GM21723 (cell line): ENCODE data around the gene C6orf89.
A peak's percentile ranks its signal among the peaks of the same experiment; 100 is the strongest.

Experiments
- ATAC-seq: cut with Tn5 transposase; IDR thresholded peaks from one replicate; pipeline ENCODE4 v1.9.1; 2021; ENCODE audit warnings: mild to moderate bottlenecking, moderate library complexity; ENCODE audit not compliant: unreplicated experiment

C6orf89 gene, protein sequence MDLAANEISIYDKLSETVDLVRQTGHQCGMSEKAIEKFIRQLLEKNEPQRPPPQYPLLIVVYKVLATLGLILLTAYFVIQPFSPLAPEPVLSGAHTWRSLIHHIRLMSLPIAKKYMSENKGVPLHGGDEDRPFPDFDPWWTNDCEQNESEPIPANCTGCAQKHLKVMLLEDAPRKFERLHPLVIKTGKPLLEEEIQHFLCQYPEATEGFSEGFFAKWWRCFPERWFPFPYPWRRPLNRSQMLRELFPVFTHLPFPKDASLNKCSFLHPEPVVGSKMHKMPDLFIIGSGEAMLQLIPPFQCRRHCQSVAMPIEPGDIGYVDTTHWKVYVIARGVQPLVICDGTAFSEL

GRCh38 chr6:36885461-36886401 lies at the start of gene C6orf89:
Gene C6orf89, plus strand, starts transcription at chr6:36885952. Its CDS starts 13,493 bp downstream, at chr6:36899445.
- peak; percentile 98 for ATAC-seq

GRCh38 chr6:36836111-36837021 lies 49.4 kb upstream of the C6orf89 start:
- ATAC-seq = no peak

- no peak for ATAC-seq
These were observed 48.8 kb upstream of the C6orf89 start for GRCh38 chr6:36837022-36837339.

- no peak for ATAC-seq
These were observed 48.1 kb upstream of the C6orf89 start for GRCh38 chr6:36837686-36838085.

DNA sequence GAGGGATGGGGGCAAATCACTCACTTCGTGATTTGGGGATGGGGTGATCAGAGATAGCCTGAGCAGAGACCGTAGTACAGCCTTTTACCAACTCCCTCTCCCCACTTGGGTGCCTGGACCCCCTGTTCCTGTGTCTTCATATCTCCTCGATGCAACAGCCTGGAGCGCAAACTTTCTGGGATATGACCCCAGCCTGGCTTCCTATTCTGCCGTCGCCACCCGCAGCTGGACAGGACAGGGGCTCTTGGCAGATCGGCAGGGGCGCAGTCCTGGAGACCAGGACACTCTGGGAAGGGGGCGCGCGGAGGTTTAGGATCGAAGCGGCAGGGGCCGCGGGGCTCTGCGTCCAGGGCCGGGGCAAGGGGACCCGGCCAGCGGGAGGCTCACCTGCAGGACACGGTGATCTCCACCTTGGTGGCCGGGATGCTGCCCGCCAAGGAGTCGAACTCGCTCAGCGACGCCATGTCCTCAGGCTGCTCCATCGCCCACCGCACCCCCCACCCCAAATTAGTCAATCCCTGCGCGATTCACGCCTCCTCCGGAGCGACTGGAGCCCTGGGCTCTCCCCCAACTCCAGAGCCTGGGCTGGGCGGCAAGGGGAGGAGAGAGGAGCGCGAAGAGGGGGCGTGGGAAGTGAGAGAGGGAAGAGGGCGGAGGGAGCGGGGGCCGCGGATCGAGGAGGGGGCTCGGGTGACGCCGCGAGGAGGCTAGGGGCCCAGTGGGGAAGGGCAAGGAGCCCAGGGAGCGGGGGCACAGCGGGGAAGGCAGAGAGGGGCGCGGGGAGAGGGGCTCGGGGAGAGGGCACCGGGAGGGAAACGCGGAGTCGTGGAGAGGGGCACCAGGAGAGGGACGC lies 46.6 kb upstream of the C6orf89 start, which contains the start of gene CPNE5:
Gene CPNE5, minus strand, starts transcription at position 549 of the 853 bp plus-strand sequence. Its CDS starts 67 bp downstream, at position 482.
- no peak for ATAC-seq

DNA sequence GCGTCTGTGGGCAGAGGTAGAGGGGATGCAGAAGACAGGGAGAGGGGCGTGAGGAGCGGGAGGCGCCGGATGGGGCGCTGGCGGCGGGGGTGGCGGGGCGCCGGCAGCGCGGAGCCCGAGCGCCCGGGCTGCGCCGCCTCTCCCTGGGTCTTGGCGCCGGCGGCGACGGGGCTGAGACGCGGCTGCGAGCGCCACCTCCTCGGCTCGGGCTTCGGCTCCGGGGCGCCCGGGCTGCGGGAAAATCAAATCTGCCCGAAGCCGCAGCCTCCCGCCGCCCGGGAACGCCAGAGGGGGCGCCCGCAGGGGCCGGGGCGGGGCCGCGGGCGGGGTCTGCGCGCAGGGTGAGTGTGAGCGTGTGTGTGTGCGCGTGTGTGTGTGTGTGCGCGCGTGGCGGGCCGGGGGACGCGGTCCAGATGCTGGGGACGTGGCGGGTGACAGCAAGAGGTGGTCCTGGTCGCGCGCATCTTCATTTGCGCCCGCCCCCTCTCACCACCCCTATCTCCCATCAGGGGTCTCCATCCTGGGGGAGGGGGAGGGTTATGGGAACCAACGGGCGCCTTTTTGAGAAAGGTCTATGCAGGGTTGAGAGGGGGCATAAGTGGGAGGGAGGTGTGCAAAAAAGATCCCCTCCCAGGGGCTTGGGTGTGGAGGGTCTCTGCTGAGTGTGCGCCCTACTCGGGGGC lies 45.9 kb upstream of the C6orf89 start:
- no peak for ATAC-seq

- ATAC-seq = no peak
These were observed 45.0 kb upstream of the C6orf89 start for GRCh38 chr6:36840432-36841403.

DNA sequence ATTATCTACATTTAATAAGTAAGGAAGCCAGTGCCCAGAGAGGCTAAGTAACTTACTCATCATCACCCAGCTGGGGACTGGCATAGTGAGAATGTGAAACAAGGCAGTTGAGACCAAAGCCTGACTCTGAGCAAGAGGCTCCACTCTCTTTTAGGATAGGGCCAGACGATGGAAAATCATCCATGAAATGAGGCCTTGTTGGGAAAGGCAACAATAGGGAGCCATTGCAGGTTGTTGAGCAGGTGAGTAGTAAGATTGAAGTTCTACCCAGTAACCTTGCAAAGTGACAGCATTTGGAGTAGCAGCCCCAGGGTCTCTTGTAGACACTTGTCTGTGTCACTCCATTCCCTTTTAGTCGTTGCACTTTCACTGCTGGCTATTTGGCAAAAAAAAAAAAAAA lies 44.0 kb upstream of the C6orf89 start:
- ATAC-seq = no peak

DNA sequence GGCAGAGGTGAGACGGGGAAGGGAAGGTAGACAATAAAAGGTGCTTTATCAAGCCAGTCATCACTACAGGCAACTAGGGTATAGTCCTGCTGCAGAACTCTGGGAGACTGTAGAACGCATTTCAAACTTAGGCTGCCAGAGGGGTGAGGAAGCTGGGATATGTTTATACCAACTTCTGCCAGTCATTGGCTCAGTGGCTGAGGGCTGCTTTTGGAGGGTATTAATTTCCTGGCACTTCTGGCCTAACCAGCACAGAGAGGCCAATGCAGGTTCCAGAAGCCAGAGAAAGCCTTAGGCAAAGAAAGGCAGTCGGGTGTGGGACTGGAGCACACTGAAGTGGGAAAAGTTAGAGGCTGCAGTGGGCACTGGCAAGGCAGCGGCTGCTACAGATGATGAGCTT lies 42.6 kb upstream of the C6orf89 start:
- no peak for ATAC-seq

GRCh38 chr6:36844232-36845170 lies 41.3 kb upstream of the C6orf89 start:
- ATAC-seq = no peak

- ATAC-seq = no peak
These were observed 40.5 kb upstream of the C6orf89 start for GRCh38 chr6:36845233-36845632.

- ATAC-seq = no peak
These were observed 38.6 kb upstream of the C6orf89 start for GRCh38 chr6:36847152-36847551.

DNA sequence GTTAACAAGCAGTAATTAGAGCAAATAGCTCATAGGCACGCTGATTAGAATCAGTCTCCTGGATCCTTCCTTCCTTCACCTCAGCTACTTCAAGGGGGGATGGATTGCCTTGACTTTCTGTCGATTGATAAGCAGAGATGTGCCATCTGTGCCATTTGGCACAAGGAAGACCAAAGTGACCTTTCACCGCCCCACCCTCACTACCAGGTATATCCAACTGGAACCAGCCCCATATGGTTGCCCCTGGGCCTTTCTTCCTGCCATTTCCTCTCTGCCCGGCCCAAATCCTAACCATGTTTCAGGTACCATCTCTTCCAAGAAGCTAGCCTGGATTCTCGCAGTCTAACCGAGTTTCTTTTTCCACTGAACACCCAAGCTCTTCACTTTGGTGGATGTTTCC lies 37.8 kb upstream of the C6orf89 start:
- no peak for ATAC-seq

DNA sequence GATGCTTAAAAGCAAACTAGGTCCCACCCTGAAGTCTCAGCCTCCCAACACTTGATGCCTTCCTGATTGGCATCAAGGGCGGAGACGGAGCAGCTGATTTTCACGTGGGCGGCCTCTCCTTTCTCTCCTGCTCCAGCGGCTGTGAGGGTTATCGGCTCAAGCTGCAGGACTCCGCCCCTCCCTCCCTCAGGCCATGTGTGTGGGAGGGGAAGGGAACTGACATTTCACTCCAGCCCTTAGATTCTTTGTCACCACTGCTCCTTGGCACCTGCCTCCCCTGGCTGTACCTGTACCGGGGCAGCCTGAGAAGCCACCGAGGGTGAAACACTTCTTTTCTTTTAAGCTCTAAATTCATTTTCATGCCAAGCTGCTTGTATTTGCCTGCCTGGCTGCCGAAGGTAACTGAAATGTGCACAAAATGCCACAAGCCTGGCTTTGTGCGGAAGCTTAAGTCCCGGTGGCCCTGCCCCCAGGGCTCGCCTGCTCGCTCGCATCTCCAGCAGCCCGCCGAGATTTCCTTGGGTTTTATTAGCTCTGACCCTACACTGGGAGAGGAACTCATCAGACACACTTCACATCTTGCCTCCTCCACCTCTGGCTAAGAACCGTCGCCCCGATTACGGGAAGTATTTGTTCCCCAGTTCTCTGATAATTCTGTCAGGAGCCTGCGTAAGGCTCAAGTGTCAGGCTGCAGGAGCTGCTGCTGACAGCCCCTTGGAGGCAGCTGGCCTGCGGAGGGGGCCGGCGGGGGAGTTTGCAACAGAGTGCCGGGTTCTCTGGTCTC lies 36.9 kb upstream of the C6orf89 start:
- no peak for ATAC-seq

GRCh38 chr6:36850021-36850420 lies 35.7 kb upstream of the C6orf89 start:
- ATAC-seq = no peak

DNA sequence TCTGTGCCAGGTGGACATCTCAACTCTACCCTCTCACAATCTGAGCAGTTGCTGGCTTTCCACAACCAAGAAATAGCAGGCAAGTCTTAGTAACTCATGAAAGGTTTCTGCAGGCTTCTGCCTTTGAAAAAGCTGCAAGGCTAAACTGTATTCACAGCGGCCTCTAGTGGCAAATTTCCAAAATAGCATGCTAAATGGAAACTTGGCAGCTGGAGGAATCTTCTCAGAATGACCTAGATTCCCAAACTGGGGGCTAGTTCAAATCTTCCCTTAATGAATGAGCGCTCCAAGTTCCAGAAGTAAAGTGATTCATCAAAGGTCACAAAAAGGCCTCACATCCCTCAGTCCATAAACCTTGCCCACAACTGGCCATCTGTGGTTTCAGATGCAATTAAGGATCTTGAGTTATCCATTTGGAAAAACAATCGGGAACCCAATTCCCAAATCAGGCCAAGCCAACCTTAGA lies 34.6 kb upstream of the C6orf89 start:
- no peak for ATAC-seq
